CD14-positive monocyte (primary cell): ENCODE results near the gene GPC6. TPM values are rescaled to one million over a fixed set of nuclear protein-coding genes. Genes with fewer than 3 reads are reported as not detected.

Source experiments
- DNase-seq, 3 donors: peaks; one replicate each; pipeline ENCODE4 v3.0.0-alpha.2; 2011 to 2022
- H2AFZ ChIP-seq: 2 replicates; pipeline ENCODE4 v1.6.0; 2012; ENCODE audit warnings: mild to moderate bottlenecking, low read depth, low read length, inconsistent platforms; ENCODE audit not compliant: insufficient read depth, poor library complexity, severe bottlenecking
- H3K27ac ChIP-seq, 2 donors: 1 replicate in 1 of 2; 2 replicates in 1 of 2; pipeline ENCODE4 v1.5.1; 2012 to 2013; ENCODE audit warnings: low read length in 2 of 2, control low read depth in 1 of 2, inconsistent platforms in 1 of 2, low read depth in 1 of 2, mild to moderate bottlenecking in 1 of 2
- H3K27me3 ChIP-seq, 2 donors: one replicate each; pipeline versions ENCODE4 v1.6.0 to v1.6.1; 2011 to 2013; ENCODE audit warnings: low read length in 2 of 2; ENCODE audit not compliant: control insufficient read depth in 2 of 2, insufficient read depth in 2 of 2
- H3K36me3 ChIP-seq, 2 donors: replicated peaks in 1 of 2; 1 replicate in 1 of 2; 2 replicates in 1 of 2; pipeline versions ENCODE4 v1.5.1 to v1.6.1; 2012 to 2013; ENCODE audit warnings: low read length in 2 of 2, control low read depth in 1 of 2, inconsistent platforms in 1 of 2, mild to moderate bottlenecking in 1 of 2; ENCODE audit not compliant: insufficient read depth in 2 of 2, control insufficient read depth in 1 of 2
- H3K4me1 ChIP-seq, 2 donors: 1 replicate in 1 of 2; 2 replicates in 1 of 2; pipeline versions ENCODE4 v1.5.1 to v1.6.1; 2012 to 2013; ENCODE audit warnings: low read length in 2 of 2, control low read depth in 1 of 2, inconsistent platforms in 1 of 2, mild to moderate bottlenecking in 1 of 2, moderate library complexity in 1 of 2; ENCODE audit not compliant: insufficient read depth in 2 of 2, control insufficient read depth in 1 of 2
- H3K4me2 ChIP-seq: replicated peaks from 2 replicates; pipeline ENCODE3; 2012; ENCODE audit warnings: low read length, moderate library complexity, mild to moderate bottlenecking; ENCODE audit not compliant: poor library complexity, severe bottlenecking; ENCODE audit errors: extremely low read depth
- H3K4me3 ChIP-seq, 3 experiments: fragments of 200-600 bp in 1 of 3; sonication (generic) in 1 of 3; replicated peaks in 1 of 3; 1 replicate in 2 of 3; 2 replicates in 1 of 3; pipeline ENCODE4 v1.5.1; 2011 to 2013; ENCODE audit warnings: low read length in 3 of 3, mild to moderate bottlenecking in 3 of 3, control low read depth in 2 of 3, low read depth in 2 of 3, inconsistent platforms in 1 of 3, moderate library complexity in 1 of 3
- H3K79me2 ChIP-seq: 2 replicates; pipeline ENCODE4 v1.6.0; 2012; ENCODE audit warnings: mild to moderate bottlenecking, control low read depth, inconsistent platforms, low read length, moderate library complexity; ENCODE audit not compliant: insufficient read depth
- H3K9ac ChIP-seq: 2 replicates; pipeline ENCODE4 v1.6.0; 2017; ENCODE audit warnings: low read length, mild to moderate bottlenecking; ENCODE audit not compliant: insufficient read depth, poor library complexity, severe bottlenecking
- H3K9me3 ChIP-seq, 2 donors: replicated peaks in 1 of 2; 1 replicate in 1 of 2; 2 replicates in 1 of 2; pipeline versions ENCODE4 v1.5.1 to v1.6.1; 2012 to 2013; ENCODE audit warnings: low read length in 2 of 2, control low read depth in 1 of 2; ENCODE audit not compliant: control insufficient read depth in 1 of 2, insufficient read depth in 1 of 2
- H4K20me1 ChIP-seq: 2 replicates; pipeline ENCODE4 v1.6.0; 2012; ENCODE audit warnings: mild to moderate bottlenecking, low read length, control low read depth, moderate library complexity; ENCODE audit not compliant: insufficient read depth
- H3K27ac Mint-ChIP-seq, 7 donors: one replicate each; pipeline ENCODE4 v1.8.0; 2020; ENCODE audit warnings: mild to moderate bottlenecking in 7 of 7, mixed read lengths in 7 of 7, moderate library complexity in 6 of 7, inconsistent platforms in 2 of 7
- H3K27me3 Mint-ChIP-seq, 3 donors: one replicate each; pipeline ENCODE4 v1.8.0; 2021 to 2022; ENCODE audit warnings: low read depth in 3 of 3, mild to moderate bottlenecking in 3 of 3, mixed read lengths in 3 of 3, moderate library complexity in 3 of 3, inconsistent platforms in 1 of 3
- H3K36me3 Mint-ChIP-seq, 2 donors: one replicate each; pipeline ENCODE4 v1.8.0; 2020; ENCODE audit warnings: mixed read lengths in 2 of 2, inconsistent platforms in 1 of 2, mild to moderate bottlenecking in 1 of 2
- H3K4me1 Mint-ChIP-seq: one replicate; pipeline ENCODE4 v1.8.0; 2020; ENCODE audit warnings: mild to moderate bottlenecking, mixed read lengths
- H3K4me3 Mint-ChIP-seq, 2 donors: one replicate each; pipeline ENCODE4 v1.8.0; 2020; ENCODE audit warnings: mild to moderate bottlenecking in 2 of 2, mixed read lengths in 2 of 2, moderate library complexity in 1 of 2
- H3K9me3 Mint-ChIP-seq, 7 donors: one replicate each; pipeline ENCODE4 v1.8.0; 2020 to 2022; ENCODE audit warnings: mixed read lengths in 7 of 7, mild to moderate bottlenecking in 6 of 7, moderate library complexity in 6 of 7, inconsistent platforms in 2 of 7
- CTCF ChIP-seq: fragments of 200-600 bp; IDR thresholded peaks from one replicate; pipeline ENCODE4 v1.8.0; 2022; ENCODE audit warnings: antibody characterized with exemption, mild to moderate bottlenecking
- WGBS: methylation state at CpG from one replicate; pipeline ENCODE4 v1.1.5; 2013; ENCODE audit warnings: missing lambda C conversion rate; ENCODE audit not compliant: insufficient coverage; 5-methylcytosine and 5-hydroxymethylcytosine counted together
- intact Hi-C, 2 donors: fragments of 100-400 bp; cut with micrococcal nuclease; formaldehyde crosslinking; loops; one replicate each; pipeline versions ENCODE4 v1.15.0 to v1.15.1; 2023
- polyA plus RNA-seq, 3 donors: library from polyadenylated mRNA; depleted of rRNA in 1 of 3; unstranded in 2 of 3; stranded (reverse) in 1 of 3; fragments of 300-500 nt in 2 of 3; fragments of >200 nt in 1 of 3; fragmentation: Illumina TruSeq in 2 of 3; gene quantifications; 1 replicate in 2 of 3; 2 replicates in 1 of 3; pipeline ENCODE4 v1.2.3, GENCODE V29; 2012 to 2021

Gene GPC6
- polyA plus RNA-seq, 3 donors: not detected

GRCh38 chr13:94366677-94367076 is 1140.1 kb downstream of the GPC6 start:
- H3K27ac Mint-ChIP-seq: no peak overlapping the region
- Histone ChIP-seq H3K4me3 (no peak overlapping the region), H3K27me3 (no peaks in the 10 kb centered on the region), H3K36me3 (no peaks in the 10 kb centered on the region), H3K79me2 (no peaks in the 10 kb centered on the region), H3K4me2 (no peak overlapping the region), H3K9ac (no peak overlapping the region), H3K9me3 (no peaks in the 10 kb centered on the region), H3K4me1 (no peaks in the 10 kb centered on the region), H3K27ac (no peak overlapping the region), H4K20me1 (no peaks in the 10 kb centered on the region), H2AFZ (no peak overlapping the region)
- H3K4me3 Mint-ChIP-seq: no peak overlapping the region
- intact Hi-C loops: no loop called here
- no peaks in the 10 kb centered on the region for H3K4me1 Mint-ChIP-seq
- TF ChIP-seq CTCF: no peak
- H3K9me3 Mint-ChIP-seq: no peaks in the 10 kb centered on the region
- WGBS: 100% methylated on average over 3 of the region's 4 CpGs
- H3K27me3 Mint-ChIP-seq: peaks cover 0 to 3% (median 3%) of the 10 kb centered on the region in 3 donors
- no peaks in the 10 kb centered on the region for H3K36me3 Mint-ChIP-seq
- DNase-seq: no peak

GRCh38 chr13:94369972-94370436 is 1143.4 kb downstream of the GPC6 start:
- intact Hi-C loops: no loop called here
- no peak overlapping the region for H3K4me3 Mint-ChIP-seq
- no peak for TF ChIP-seq CTCF
- H3K9ac ChIP-seq: no peak overlapping the region
- H3K27me3 ChIP-seq: no peaks in the 10 kb centered on the region
- no peaks in the 10 kb centered on the region for H3K79me2 ChIP-seq
- WGBS: no CpG with 5 or more reads among the region's 1 CpG
- DNase-seq: no peak
- H3K4me2 ChIP-seq: no peak overlapping the region
- no peaks in the 10 kb centered on the region for H3K36me3 Mint-ChIP-seq
- H3K36me3 ChIP-seq: no peaks in the 10 kb centered on the region
- H3K4me3 ChIP-seq: no peak overlapping the region
- no peaks in the 10 kb centered on the region for H4K20me1 ChIP-seq
- no peak overlapping the region for H2AFZ ChIP-seq
- peaks cover 0 to 3% (median 0%) of the 10 kb centered on the region in 3 donors for H3K27me3 Mint-ChIP-seq
- no peak overlapping the region for H3K27ac ChIP-seq
- peaks cover 0 to 4% (median 2%) of the 10 kb centered on the region in 7 donors for H3K9me3 Mint-ChIP-seq
- no peaks in the 10 kb centered on the region for H3K4me1 Mint-ChIP-seq
- no peak overlapping the region for H3K27ac Mint-ChIP-seq
- no peaks in the 10 kb centered on the region for H3K9me3 ChIP-seq
- no peaks in the 10 kb centered on the region for H3K4me1 ChIP-seq
